Measurements from ENCODE around the gene NUP98.

DNA sequence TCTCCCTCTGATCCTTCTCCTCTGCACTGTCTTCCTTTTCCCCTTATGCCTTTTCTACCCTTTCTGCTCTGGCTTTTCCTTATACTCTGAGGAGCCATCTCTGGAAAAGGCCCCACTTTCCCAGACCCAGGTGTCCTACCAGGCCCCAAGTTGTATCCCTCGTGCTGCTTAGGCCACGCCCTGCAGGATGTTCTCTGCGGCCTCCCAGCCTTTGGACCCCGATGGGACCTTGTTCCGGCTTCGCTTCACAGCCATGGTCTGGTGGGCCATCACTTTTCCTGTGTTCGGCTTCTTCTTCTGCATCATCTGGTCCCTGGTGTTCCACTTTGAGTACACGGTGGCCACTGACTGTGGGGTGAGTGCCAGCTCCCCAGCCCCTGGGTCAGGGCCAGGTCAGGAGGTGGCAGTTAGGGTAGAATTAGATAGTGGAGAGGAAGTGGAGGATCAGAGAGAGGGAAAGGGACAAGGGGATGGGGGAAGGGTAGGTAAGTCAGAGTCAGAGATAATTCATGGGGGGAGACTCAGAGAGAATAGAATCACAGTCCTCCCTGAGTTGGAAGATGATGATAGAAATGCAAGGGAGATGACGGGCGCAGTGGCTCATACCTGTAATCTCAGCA, 19.9 kb upstream of the NUP98 start:
- TF ChIP-seq, protein P1, sequence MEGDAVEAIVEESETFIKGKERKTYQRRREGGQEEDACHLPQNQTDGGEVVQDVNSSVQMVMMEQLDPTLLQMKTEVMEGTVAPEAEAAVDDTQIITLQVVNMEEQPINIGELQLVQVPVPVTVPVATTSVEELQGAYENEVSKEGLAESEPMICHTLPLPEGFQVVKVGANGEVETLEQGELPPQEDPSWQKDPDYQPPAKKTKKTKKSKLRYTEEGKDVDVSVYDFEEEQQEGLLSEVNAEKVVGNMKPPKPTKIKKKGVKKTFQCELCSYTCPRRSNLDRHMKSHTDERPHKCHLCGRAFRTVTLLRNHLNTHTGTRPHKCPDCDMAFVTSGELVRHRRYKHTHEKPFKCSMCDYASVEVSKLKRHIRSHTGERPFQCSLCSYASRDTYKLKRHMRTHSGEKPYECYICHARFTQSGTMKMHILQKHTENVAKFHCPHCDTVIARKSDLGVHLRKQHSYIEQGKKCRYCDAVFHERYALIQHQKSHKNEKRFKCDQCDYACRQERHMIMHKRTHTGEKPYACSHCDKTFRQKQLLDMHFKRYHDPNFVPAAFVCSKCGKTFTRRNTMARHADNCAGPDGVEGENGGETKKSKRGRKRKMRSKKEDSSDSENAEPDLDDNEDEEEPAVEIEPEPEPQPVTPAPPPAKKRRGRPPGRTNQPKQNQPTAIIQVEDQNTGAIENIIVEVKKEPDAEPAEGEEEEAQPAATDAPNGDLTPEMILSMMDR (conservative IDR thresholded peaks at IDR 0.05; ENCODE audit: low read length): no peak
- TF ChIP-seq EZH2phosphoT487 (IDR thresholded peaks at IDR 0.05; ENCODE audit: borderline replicate concordance): no peak
